ENCODE data around the gene CDC26.

- TF ChIP-seq POLR2A (IDR thresholded peaks at IDR 0.05): no peak
- TF ChIP-seq CTCF (IDR thresholded peaks at IDR 0.05): no peak
Observed at GRCh38 chr9:113317777-113318176, 42.4 kb upstream of the CDC26 start.

Measured in suprapubic skin (tissue), 3 donors.